ENCODE measurements around the gene CHMP4B. TPM values are rescaled to one million over a fixed set of nuclear protein-coding genes. Genes with fewer than 3 reads are reported as not detected.

CHMP4B gene
- total RNA-seq, 6 donors from 2014 or later: 71.2 to 139 (median 104) TPM

DNA sequence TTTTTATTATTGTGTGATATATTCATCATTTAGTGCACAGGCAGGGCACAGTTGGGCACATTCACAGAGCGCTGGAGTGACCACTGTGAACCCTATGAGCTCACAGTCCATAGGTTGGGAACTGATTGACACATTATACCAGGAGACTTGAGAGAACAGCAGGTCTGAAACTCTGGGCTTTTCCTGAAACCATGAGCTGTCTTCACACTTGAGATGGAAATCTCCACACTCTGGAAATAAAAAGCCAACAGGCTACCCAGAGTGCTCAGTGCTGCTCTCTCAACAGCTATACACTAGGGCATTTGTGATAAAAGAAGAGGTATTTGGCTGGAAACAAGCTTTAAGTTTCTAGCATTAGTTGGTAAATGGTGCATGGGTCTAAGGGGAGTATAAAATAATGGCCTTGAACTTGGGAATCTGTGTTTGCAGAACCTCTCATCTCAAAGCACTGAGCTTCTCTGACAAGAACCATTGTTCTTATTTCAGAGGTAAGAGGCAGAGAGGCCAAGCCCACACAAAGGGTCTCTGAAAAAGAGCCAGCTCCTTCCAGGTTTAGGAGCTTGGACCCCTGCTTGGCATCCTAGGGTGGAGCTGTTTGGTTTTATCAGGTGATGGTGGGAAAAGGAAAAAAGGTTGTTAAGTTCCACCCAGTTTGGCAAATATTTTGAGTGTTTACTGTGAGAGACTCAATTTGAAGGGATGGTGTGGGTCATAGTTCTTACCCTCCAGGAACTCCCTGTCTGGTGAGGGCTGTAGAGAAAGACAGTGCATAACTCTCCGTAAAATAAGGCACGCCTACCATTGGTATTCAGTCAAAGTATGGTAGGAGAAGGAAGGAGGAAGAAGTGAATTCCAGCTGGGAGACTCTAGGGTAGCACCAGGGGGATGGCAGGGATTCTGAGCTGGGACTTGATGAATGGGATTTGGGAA is 14.5 kb downstream of the CHMP4B start:
- no peak for ATAC-seq (ENCODE audit: low FRiP score in 2 of 2)
- peak overlapping the region in 2 of 4 donors; percentile 19 to 38 for H3K27ac ChIP-seq

DNA sequence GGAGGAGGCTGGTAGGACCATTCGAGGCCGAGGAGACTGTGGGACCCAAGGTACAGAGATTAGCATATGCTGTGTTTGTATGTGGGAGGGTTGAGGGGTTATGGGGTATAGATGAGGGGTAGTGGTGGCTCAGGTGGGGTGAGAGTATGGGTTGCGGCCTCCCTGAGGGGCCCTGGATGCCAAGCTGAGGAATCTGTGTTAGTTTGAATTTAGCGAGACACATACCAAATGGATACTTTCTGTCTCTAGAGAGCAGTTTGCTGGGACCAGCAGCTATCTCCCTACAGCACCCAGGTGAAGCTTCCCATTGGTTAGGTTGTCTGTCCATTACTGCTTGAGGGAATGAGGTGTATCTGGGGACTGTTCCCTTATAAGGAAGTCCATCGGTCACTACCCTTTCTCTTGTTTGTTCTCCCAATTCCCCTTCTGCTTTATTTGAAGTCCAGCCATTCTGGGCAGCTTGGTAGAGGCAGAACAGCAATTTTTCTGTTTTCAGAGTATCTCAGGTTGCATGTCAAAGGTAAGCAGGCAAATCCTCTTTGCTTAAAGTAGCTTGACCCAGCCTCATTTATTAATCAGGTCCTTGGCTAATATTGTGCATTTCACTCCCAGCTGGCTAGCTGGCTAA is 15.2 kb downstream of the CHMP4B start:
- Histone ChIP-seq H3K27me3 (no peaks in the 10 kb centered on the region), H3K9me3 (no peaks in the 10 kb centered on the region), H3K4me1 (peaks cover 53 to 71% (median 62%) of the 10 kb centered on the region in 4 donors), H3K27ac (peak overlapping the region in 3 of 4 donors; percentile 13 to 38 (median 19)), H3K36me3 (peaks cover 0 to 3% (median 0%) of the 10 kb centered on the region in 4 donors), H3K4me3 (no peak overlapping the region)
- DNase-seq (no peak), ATAC-seq (ENCODE audit: low FRiP score in 2 of 2) (peak in 1 of 2 donors; percentile 16)
- TF ChIP-seq POLR2AphosphoS5 (IDR thresholded peaks at IDR 0.05) (no peak), EP300 (IDR thresholded peaks at IDR 0.05) (no peak), POLR2A (IDR thresholded peaks at IDR 0.05) (no peak)
- TF ChIP-seq, protein P1, sequence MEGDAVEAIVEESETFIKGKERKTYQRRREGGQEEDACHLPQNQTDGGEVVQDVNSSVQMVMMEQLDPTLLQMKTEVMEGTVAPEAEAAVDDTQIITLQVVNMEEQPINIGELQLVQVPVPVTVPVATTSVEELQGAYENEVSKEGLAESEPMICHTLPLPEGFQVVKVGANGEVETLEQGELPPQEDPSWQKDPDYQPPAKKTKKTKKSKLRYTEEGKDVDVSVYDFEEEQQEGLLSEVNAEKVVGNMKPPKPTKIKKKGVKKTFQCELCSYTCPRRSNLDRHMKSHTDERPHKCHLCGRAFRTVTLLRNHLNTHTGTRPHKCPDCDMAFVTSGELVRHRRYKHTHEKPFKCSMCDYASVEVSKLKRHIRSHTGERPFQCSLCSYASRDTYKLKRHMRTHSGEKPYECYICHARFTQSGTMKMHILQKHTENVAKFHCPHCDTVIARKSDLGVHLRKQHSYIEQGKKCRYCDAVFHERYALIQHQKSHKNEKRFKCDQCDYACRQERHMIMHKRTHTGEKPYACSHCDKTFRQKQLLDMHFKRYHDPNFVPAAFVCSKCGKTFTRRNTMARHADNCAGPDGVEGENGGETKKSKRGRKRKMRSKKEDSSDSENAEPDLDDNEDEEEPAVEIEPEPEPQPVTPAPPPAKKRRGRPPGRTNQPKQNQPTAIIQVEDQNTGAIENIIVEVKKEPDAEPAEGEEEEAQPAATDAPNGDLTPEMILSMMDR (IDR thresholded peaks at IDR 0.05): no peak
- WGBS, 2 donors: 78 to 79% methylated on average over 5 of the region's 5 CpGs

More for the DNA sequence above, 14.5 kb downstream of the CHMP4B start:
- Histone ChIP-seq H3K27me3 (no peaks in the 10 kb centered on the region), H3K9me3 (no peaks in the 10 kb centered on the region), H3K4me1 (peaks cover 47 to 72% (median 60%) of the 10 kb centered on the region in 4 donors), H3K36me3 (peaks cover 0 to 3% (median 0%) of the 10 kb centered on the region in 4 donors), H3K4me3 (no peak overlapping the region)
- TF ChIP-seq POLR2AphosphoS5 (IDR thresholded peaks at IDR 0.05) (no peak), POLR2A (IDR thresholded peaks at IDR 0.05) (no peak), EP300 (IDR thresholded peaks at IDR 0.05) (no peak)
- TF ChIP-seq, protein P1 (IDR thresholded peaks at IDR 0.05): no peak
- DNase-seq: no peak
- WGBS, 2 donors: 87 to 96% methylated on average over 3 of the region's 3 CpGs

DNA sequence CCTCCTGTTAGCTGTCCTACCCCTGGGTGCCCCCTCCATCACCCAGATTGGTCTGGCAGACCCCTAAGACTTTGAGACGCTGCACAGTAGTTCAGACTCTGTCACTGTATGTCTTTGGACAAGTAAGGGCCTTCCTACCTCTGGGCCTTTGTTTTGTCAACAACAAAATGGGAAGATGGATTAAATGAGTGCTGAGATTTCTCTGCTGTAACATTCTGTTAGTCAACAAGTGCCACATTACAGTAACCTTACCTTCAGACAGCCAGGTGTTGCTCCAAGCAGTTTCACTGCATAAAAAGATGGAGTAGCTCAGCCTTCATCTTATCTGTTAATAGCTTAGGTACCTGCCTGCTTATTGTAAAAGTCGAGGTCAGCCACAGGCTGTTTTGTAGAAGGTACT is 16.0 kb downstream of the CHMP4B start:
- TF ChIP-seq, protein P1 (IDR thresholded peaks at IDR 0.05): no peak
- TF ChIP-seq POLR2A (IDR thresholded peaks at IDR 0.05) (no peak), EP300 (IDR thresholded peaks at IDR 0.05) (no peak), POLR2AphosphoS5 (IDR thresholded peaks at IDR 0.05) (no peak)

DNA sequence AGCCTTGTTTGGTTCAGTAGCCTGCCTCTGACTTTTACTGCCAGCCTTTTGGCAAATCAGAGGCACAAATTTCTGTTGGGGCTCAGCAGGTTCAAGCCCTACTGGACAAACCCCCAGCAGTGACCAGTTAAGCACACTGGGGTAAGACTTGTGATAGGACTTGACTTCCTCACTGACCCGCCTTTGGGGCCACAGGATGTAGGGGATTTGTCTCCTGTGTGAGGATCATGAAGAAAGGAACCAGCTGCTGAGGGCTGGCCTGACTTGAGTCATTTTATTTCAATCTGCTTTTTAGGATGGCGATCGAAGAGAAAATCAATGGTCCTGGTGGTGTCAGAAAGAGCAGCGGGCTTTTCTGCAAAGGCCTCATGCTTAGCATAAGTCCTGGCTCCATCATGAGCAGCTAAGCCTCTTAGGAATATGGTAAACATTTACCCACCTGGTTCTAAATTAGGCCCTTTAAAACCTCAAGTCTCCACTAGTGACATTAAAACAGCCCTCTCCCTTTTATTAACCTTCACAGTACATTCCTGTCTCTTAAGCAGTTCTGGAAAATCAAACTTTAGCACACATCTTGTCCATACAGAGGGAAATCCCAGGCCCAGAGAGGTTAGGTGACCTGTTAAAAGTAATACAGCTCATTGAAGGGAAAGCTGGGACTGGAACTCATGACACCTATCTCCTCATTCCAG is 16.6 kb downstream of the CHMP4B start:
- peak overlapping the region in 3 of 4 donors; percentile 36 to 66 (median 58) for H3K27ac ChIP-seq
- no peak for ATAC-seq (ENCODE audit: low FRiP score in 2 of 2)
- DNase-seq: no peak

More for the DNA sequence above, 16.0 kb downstream of the CHMP4B start:
- no peak for DNase-seq
- WGBS, 2 donors: 62 to 74% methylated on average over 2 of the region's 2 CpGs
- Histone ChIP-seq H3K36me3 (peaks cover 0 to 3% (median 0%) of the 10 kb centered on the region in 4 donors), H3K4me3 (no peak overlapping the region), H3K27ac (peak overlapping the region in 2 of 4 donors; percentile 13 to 58), H3K4me1 (peaks cover 60 to 77% (median 68%) of the 10 kb centered on the region in 4 donors), H3K27me3 (no peaks in the 10 kb centered on the region), H3K9me3 (no peaks in the 10 kb centered on the region)
- ATAC-seq (ENCODE audit: low FRiP score in 2 of 2): no peak

More for the DNA sequence above, 16.6 kb downstream of the CHMP4B start:
- no peak overlapping the region for H3K4me3 ChIP-seq
- peaks cover 67 to 84% (median 74%) of the 10 kb centered on the region in 4 donors for H3K4me1 ChIP-seq
- WGBS, 2 donors: 66 to 88% methylated on average over 4 of the region's 4 CpGs
- H3K36me3 ChIP-seq: peaks cover 0 to 3% (median 0%) of the 10 kb centered on the region in 4 donors
- TF ChIP-seq POLR2AphosphoS5 (IDR thresholded peaks at IDR 0.05) (no peak), EP300 (IDR thresholded peaks at IDR 0.05) (no peak), POLR2A (IDR thresholded peaks at IDR 0.05) (no peak)
- TF ChIP-seq, protein P1 (IDR thresholded peaks at IDR 0.05): no peak
- H3K9me3 ChIP-seq: no peaks in the 10 kb centered on the region
- no peaks in the 10 kb centered on the region for H3K27me3 ChIP-seq

Data from upper lobe of left lung (tissue), 6 donors.